Measurements from ENCODE around the gene RBM7. TPM values are rescaled to one million over a fixed set of nuclear protein-coding genes. Genes with fewer than 3 reads are reported as not detected.

RBM7 gene
- total RNA-seq, 4 donors from 2014 or later: 13.7 to 28.0 (median 17.6) TPM

DNA sequence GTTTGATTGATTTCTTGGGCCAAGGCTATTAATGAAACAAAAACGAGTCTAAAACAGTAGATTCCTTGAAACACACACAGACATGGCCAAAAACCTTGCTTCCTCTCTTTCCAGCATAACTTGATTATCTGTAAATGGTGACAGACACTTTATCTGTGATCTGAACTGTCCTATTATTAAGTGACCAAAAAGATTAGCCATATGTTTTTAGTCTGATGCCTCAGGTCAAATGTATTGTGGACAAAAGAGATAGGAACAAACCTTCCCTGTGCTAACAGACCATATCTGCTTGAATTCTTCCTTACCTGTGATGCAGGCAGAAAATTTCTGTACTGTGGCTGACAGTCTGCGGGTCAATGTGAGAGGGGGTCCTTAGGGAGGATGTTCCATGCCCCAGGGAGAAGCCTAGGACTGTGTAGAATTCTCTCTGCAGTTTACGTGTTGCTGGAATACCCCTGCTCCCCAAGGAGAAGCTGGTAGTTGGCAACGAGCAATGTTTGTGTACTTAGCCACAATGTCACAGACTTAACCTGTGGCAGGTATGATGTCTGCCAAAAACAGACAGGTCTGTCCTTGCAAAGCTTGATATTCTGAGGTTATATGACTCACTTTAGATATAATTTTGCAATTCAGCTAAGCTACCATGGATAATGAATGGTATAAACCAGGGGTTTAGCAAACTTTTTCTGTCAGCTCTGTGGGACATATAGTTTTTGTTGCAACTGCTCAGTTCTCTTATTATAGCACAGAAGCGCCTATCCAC lies 31.4 kb upstream of the RBM7 start:
- TF ChIP-seq POLR2A (IDR thresholded peaks at IDR 0.05; ENCODE audit: low read depth): no peak
- TF ChIP-seq POLR2AphosphoS5 (IDR thresholded peaks at IDR 0.05): no peak
- TF ChIP-seq EP300 (IDR thresholded peaks at IDR 0.05): no peak
- TF ChIP-seq, protein P1, sequence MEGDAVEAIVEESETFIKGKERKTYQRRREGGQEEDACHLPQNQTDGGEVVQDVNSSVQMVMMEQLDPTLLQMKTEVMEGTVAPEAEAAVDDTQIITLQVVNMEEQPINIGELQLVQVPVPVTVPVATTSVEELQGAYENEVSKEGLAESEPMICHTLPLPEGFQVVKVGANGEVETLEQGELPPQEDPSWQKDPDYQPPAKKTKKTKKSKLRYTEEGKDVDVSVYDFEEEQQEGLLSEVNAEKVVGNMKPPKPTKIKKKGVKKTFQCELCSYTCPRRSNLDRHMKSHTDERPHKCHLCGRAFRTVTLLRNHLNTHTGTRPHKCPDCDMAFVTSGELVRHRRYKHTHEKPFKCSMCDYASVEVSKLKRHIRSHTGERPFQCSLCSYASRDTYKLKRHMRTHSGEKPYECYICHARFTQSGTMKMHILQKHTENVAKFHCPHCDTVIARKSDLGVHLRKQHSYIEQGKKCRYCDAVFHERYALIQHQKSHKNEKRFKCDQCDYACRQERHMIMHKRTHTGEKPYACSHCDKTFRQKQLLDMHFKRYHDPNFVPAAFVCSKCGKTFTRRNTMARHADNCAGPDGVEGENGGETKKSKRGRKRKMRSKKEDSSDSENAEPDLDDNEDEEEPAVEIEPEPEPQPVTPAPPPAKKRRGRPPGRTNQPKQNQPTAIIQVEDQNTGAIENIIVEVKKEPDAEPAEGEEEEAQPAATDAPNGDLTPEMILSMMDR (IDR thresholded peaks at IDR 0.05): no peak
- Histone ChIP-seq H3K27me3 (peaks cover 0 to 9% (median 0%) of the 10 kb centered on the region in 4 donors), H3K4me3 (no peak overlapping the region), H3K27ac (replicated peaks in 1 of 4) (no peak overlapping the region), H3K36me3 (no peaks in the 10 kb centered on the region), H3K9me3 (no peaks in the 10 kb centered on the region), H3K4me1 (peaks cover 0 to 4% (median 0%) of the 10 kb centered on the region in 4 donors)
- 81% methylated on average over 5 of the region's 5 CpGs for WGBS
- DNase-seq (ENCODE audit: extremely low spot score): no peak
- intact Hi-C loops (cut with DNase I): no loop called here

DNA sequence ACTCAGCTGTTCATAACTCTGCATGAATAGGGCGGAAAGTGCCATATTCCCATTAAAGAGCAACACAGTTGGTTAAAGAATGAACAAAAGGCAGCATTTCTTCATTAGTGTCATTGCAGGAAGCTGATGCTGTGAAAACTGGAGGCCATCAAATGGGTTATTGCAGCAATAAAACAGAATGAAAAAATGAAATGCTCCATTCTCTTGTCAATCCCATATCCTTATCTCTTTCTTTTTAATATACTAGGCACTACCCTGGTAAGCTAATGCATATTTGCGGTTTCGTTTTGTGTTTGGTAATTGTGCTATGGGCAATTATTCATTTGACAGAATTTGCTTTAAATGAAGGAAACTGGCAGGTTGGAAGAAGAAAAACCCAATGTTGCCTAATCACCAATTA lies 25.4 kb upstream of the RBM7 start:
- no peak for TF ChIP-seq EP300 (IDR thresholded peaks at IDR 0.05)
- TF ChIP-seq POLR2AphosphoS5 (IDR thresholded peaks at IDR 0.05): no peak
- TF ChIP-seq, protein P1 (IDR thresholded peaks at IDR 0.05): no peak
- TF ChIP-seq POLR2A (IDR thresholded peaks at IDR 0.05; ENCODE audit: low read depth): no peak
- intact Hi-C loops (cut with DNase I): no loop called here
- Histone ChIP-seq H3K36me3 (no peaks in the 10 kb centered on the region), H3K4me1 (no peaks in the 10 kb centered on the region), H3K9me3 (no peaks in the 10 kb centered on the region), H3K4me3 (no peak overlapping the region), H3K27me3 (peaks cover 0 to 17% (median 0%) of the 10 kb centered on the region in 4 donors), H3K27ac (replicated peaks in 1 of 4) (no peak overlapping the region)
- no peak for DNase-seq (ENCODE audit: extremely low spot score)
- 92% methylated on average over 3 of the region's 3 CpGs for WGBS

DNA sequence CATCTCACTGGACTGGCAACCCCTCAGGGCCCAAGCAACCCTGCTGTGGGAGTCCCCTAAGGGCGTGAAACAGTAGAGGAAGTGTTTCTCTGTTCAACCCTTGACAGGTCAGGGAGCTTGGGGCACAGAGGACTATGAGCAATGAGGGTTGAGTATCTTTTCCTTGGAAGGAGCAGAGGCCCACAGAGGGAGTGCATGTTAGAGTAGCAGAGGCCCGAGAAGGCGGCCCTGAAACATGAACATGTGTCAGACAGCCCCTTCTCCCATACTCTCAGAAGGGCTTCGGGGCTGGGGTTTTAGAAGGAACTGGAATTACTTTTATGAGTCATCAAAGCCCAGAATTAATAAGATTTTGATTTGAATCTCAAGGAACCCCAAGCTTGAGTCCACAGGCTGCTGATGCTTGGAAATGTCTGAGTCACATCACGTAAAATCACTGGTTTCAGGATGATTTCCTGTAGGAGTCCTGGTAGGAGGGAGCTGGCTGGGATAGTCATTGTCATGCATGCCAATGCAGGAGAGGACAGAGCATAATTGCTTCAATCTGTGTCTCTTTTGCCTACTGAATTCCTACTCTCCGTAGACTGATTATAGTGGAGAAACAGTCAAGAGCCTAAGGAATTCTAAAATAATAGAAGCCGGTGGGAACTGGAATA lies 22.7 kb upstream of the RBM7 start:
- no peak overlapping the region for H3K4me3 ChIP-seq
- H3K9me3 ChIP-seq: peaks cover 0 to 1% (median 0%) of the 10 kb centered on the region in 4 donors
- WGBS: 85% methylated on average over 5 of the region's 7 CpGs
- H3K27ac ChIP-seq (replicated peaks in 1 of 4): no peak overlapping the region
- TF ChIP-seq POLR2AphosphoS5 (IDR thresholded peaks at IDR 0.05) (no peak), EP300 (IDR thresholded peaks at IDR 0.05) (no peak), POLR2A (IDR thresholded peaks at IDR 0.05; ENCODE audit: low read depth) (no peak)
- TF ChIP-seq, protein P1 (IDR thresholded peaks at IDR 0.05): no peak
- no peaks in the 10 kb centered on the region for H3K4me1 ChIP-seq
- no peak for DNase-seq (ENCODE audit: extremely low spot score)
- peaks cover 0 to 17% (median 0%) of the 10 kb centered on the region in 4 donors for H3K27me3 ChIP-seq
- no peaks in the 10 kb centered on the region for H3K36me3 ChIP-seq
- intact Hi-C loops (cut with DNase I): no loop called here

DNA sequence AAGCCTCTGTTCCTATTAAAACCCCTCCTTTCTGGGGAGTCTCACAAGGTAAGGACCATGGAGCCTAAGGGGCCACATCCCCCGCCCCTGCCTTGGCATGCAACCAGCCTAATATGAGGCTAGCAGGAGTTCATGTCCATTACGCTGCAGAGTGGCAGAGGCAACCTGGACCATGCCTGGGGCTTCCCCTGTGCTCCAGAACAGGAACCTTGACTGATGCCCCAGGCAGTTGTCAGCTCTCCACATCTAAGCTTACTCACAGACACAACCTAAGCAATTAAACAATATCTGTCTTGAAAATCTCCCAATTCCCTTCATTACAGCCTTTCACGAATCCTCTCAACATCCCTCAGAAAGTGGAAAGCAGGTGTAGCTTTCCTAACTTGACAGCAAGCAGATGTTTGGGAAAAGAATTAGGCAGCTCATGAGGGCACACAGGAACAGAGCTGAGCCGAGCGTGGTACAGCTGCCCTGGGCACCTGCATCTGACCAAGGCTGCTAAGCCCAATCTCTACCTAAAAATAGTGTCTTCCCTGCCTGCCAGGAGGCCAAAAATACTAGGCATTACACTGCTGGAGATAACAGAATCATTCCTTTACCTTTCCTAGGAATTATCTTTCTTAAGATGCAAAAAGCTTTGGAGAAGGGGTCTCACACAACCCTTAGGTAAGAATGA lies 20.9 kb upstream of the RBM7 start:
- Histone ChIP-seq H3K36me3 (no peaks in the 10 kb centered on the region), H3K4me1 (no peaks in the 10 kb centered on the region), H3K9me3 (peaks cover 0 to 4% (median 0%) of the 10 kb centered on the region in 4 donors), H3K4me3 (no peak overlapping the region), H3K27ac (replicated peaks in 1 of 4) (no peak overlapping the region), H3K27me3 (peaks cover 0 to 17% (median 0%) of the 10 kb centered on the region in 4 donors)
- 85% methylated on average over 5 of the region's 5 CpGs for WGBS
- TF ChIP-seq EP300 (IDR thresholded peaks at IDR 0.05) (no peak), POLR2A (IDR thresholded peaks at IDR 0.05; ENCODE audit: low read depth) (no peak)
- TF ChIP-seq, protein P1 (IDR thresholded peaks at IDR 0.05): no peak
- intact Hi-C loops (cut with DNase I): no loop called here
- no peak for DNase-seq (ENCODE audit: extremely low spot score)

Measured in esophagus muscularis mucosa (tissue), 4 donors.